SK-N-SH treated with all-trans-retinoic acid at 6 μM for 48 hours (cell line): Measurements from ENCODE around the gene SLC34A1.

Experiments used
- ATAC-seq: fragments of 200-7000 bp; cut with Tn5 transposase; 3 replicates; pipeline ENCODE4 v1.9.1; 2020; ENCODE audit warnings: mild to moderate bottlenecking, moderate library complexity
- ARNTL ChIP-seq: fragments of 450-650 bp; formaldehyde crosslinking; IDR thresholded peaks from 2 replicates; pipeline ENCODE4 v1.5.0; 2020; ENCODE audit warnings: low read depth, mild to moderate bottlenecking, moderate library complexity, borderline replicate concordance
- BACH2 ChIP-seq: fragments of 250-450 bp; sonication (Bioruptor Pico); IDR thresholded peaks from 2 replicates; pipeline ENCODE4 v1.9.0; 2021; ENCODE audit warnings: mild to moderate bottlenecking, borderline replicate concordance
- CREB5 ChIP-seq: fragments of 250-450 bp; sonication (Bioruptor Pico); IDR thresholded peaks from 2 replicates; pipeline ENCODE4 v1.5.1; 2020; ENCODE audit warnings: low read depth, mild to moderate bottlenecking, moderate library complexity
- PATZ1 ChIP-seq: fragments of 250-450 bp; sonication (Bioruptor Pico); IDR thresholded peaks from 2 replicates; pipeline ENCODE4 v1.8.0; 2020; ENCODE audit warnings: mild to moderate bottlenecking, moderate library complexity, borderline replicate concordance
- PPARA ChIP-seq: fragments of 250-450 bp; sonication (Bioruptor Pico); IDR thresholded peaks from 2 replicates; pipeline ENCODE4 v1.5.0; 2020; ENCODE audit warnings: mild to moderate bottlenecking, borderline replicate concordance
- TCF4 ChIP-seq: fragments of 250-450 bp; sonication (Bioruptor Pico); IDR thresholded peaks from 2 replicates; pipeline ENCODE4 v1.8.0; 2021; ENCODE audit warnings: mild to moderate bottlenecking, moderate library complexity, borderline replicate concordance
- TSHZ2 ChIP-seq: fragments of 250-450 bp; sonication (Bioruptor Pico); IDR thresholded peaks from 2 replicates; pipeline ENCODE4 v1.5.0; 2020; ENCODE audit warnings: mild to moderate bottlenecking, moderate library complexity
- ZFP3 ChIP-seq: fragments of 250-450 bp; sonication (Bioruptor Pico); IDR thresholded peaks from 2 replicates; pipeline ENCODE4 v1.5.0; 2020; ENCODE audit warnings: mild to moderate bottlenecking, moderate library complexity
- ZNF70 ChIP-seq: fragments of 450-650 bp; formaldehyde crosslinking; IDR thresholded peaks from 2 replicates; pipeline ENCODE4 v1.5.0; 2020; ENCODE audit warnings: mild to moderate bottlenecking, moderate library complexity
- ZNF8 ChIP-seq: fragments of 450-650 bp; formaldehyde crosslinking; IDR thresholded peaks from 2 replicates; pipeline ENCODE4 v1.5.0; 2020; ENCODE audit warnings: mild to moderate bottlenecking, moderate library complexity

The SLC34A1 gene

GRCh38 chr5:177447066-177447610, 62.9 kb downstream of the SLC34A1 start (continued):
- TF ChIP-seq ZNF70 (no peak), TSHZ2 (CRISPR knock-in tag) (no peak), PPARA (CRISPR knock-in tag) (no peak), TCF4 (no peak), ZNF8 (no peak), BACH2 (CRISPR knock-in tag) (no peak), CREB5 (CRISPR knock-in tag) (no peak), ARNTL (CRISPR knock-in tag) (no peak)

GRCh38 chr5:177447611-177448243, 63.5 kb downstream of the SLC34A1 start:
- TF ChIP-seq PATZ1 (CRISPR knock-in tag) (0 out of 2 replicates have a peak, but pooled peaks have one; percentile 40), ZFP3 (CRISPR knock-in tag) (no peak)
- ATAC-seq, result peak; percentile 74
